ENCODE data around the gene AMPD1.

AMPD1 gene

GRCh38 chr1:114718661-114719423 is 23.5 kb upstream of the AMPD1 start:
- Histone ChIP-seq H3K9me3 (ENCODE audit: control insufficient read depth, low read length) (no peaks in the 10 kb centered on the region), H3K36me3 (ENCODE audit: control insufficient read depth, insufficient read depth, low read length) (peaks cover 6% of the 10 kb centered on the region), H3K4me1 (ENCODE audit: control insufficient read depth, insufficient read depth, low read length) (peaks cover 5% of the 10 kb centered on the region), H3K27me3 (ENCODE audit: control insufficient read depth, insufficient read depth, low read length) (no peaks in the 10 kb centered on the region), H3K9ac (ENCODE audit: low read length) (no peak overlapping the region), H3K4me3 (ENCODE audit: low read length) (no peak overlapping the region)

GRCh38 chr1:114716304-114717170 is 21.2 kb upstream of the AMPD1 start, which contains the start of gene NRAS:
NRAS (minus strand) TSS chr1:114716771; CDS start chr1:114716160, 611 bp downstream.
- H3K9me3 ChIP-seq (ENCODE audit: control insufficient read depth, low read length) = no peaks in the 10 kb centered on the region
- H3K36me3 ChIP-seq (ENCODE audit: control insufficient read depth, insufficient read depth, low read length) = no peaks in the 10 kb centered on the region
- no peaks in the 10 kb centered on the region for H3K27me3 ChIP-seq (ENCODE audit: control insufficient read depth, insufficient read depth, low read length)
- peak within 1 kb of the TSS; percentile 99 for H3K9ac ChIP-seq (ENCODE audit: low read length)
- H3K4me3 ChIP-seq (ENCODE audit: low read length) = peak within 1 kb of the TSS; percentile 95
- peaks cover 5% of the 10 kb centered on the region for H3K4me1 ChIP-seq (ENCODE audit: control insufficient read depth, insufficient read depth, low read length)

DNA sequence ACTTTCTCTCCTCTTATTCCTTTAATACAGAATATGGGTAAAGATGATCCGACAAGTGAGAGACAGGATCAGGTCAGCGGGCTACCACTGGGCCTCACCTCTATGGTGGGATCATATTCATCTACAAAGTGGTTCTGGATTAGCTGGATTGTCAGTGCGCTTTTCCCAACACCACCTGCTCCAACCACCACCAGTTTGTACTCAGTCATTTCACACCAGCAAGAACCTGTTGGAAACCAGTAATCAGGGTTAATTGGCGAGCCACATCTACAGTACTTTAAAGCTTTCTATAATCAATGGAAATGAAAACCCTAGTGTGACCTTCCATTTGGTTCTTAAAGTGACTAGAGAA is 20.6 kb upstream of the AMPD1 start:
- Histone ChIP-seq H3K9me3 (ENCODE audit: control insufficient read depth, low read length) (no peaks in the 10 kb centered on the region), H3K9ac (ENCODE audit: low read length) (peak overlapping the region; percentile 99), H3K4me1 (ENCODE audit: control insufficient read depth, insufficient read depth, low read length) (peaks cover 5% of the 10 kb centered on the region), H3K4me3 (ENCODE audit: low read length) (peak overlapping the region; percentile 95), H3K36me3 (ENCODE audit: control insufficient read depth, insufficient read depth, low read length) (no peaks in the 10 kb centered on the region), H3K27me3 (ENCODE audit: control insufficient read depth, insufficient read depth, low read length) (no peaks in the 10 kb centered on the region)

DNA sequence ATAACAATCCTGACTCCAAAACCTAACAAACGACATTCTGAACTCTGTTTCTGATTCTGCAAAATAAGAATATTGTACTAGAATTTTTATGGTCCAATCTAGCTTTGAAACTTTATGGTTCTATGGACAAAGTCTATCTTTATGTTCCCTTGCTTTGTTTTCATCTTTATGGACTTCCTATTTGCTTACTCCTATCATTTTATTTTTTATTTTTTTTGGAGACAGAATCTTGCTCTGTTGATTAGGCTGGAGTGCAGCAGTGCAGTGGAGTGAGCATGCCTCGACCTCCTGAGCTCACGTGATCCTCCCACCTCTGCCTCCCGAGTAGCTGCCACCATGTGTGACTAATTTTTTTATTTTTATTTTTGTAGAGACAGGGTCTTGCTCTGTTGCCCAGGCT is 17.6 kb upstream of the AMPD1 start:
- H3K36me3 ChIP-seq (ENCODE audit: control insufficient read depth, insufficient read depth, low read length) = no peaks in the 10 kb centered on the region
- H3K9ac ChIP-seq (ENCODE audit: low read length) = no peak overlapping the region
- no peak overlapping the region for H3K4me3 ChIP-seq (ENCODE audit: low read length)
- H3K27me3 ChIP-seq (ENCODE audit: control insufficient read depth, insufficient read depth, low read length) = no peaks in the 10 kb centered on the region
- peaks cover 5% of the 10 kb centered on the region for H3K4me1 ChIP-seq (ENCODE audit: control insufficient read depth, insufficient read depth, low read length)
- no peaks in the 10 kb centered on the region for H3K9me3 ChIP-seq (ENCODE audit: control insufficient read depth, low read length)

- no peaks in the 10 kb centered on the region for H3K36me3 ChIP-seq (ENCODE audit: control insufficient read depth, insufficient read depth, low read length)
- no peaks in the 10 kb centered on the region for H3K9me3 ChIP-seq (ENCODE audit: control insufficient read depth, low read length)
- H3K9ac ChIP-seq (ENCODE audit: low read length) = no peak overlapping the region
- no peaks in the 10 kb centered on the region for H3K27me3 ChIP-seq (ENCODE audit: control insufficient read depth, insufficient read depth, low read length)
- H3K4me3 ChIP-seq (ENCODE audit: low read length) = no peak overlapping the region
- peaks cover 1% of the 10 kb centered on the region for H3K4me1 ChIP-seq (ENCODE audit: control insufficient read depth, insufficient read depth, low read length)
Observed at GRCh38 chr1:114710360-114710759, 15.0 kb upstream of the AMPD1 start.

DNA sequence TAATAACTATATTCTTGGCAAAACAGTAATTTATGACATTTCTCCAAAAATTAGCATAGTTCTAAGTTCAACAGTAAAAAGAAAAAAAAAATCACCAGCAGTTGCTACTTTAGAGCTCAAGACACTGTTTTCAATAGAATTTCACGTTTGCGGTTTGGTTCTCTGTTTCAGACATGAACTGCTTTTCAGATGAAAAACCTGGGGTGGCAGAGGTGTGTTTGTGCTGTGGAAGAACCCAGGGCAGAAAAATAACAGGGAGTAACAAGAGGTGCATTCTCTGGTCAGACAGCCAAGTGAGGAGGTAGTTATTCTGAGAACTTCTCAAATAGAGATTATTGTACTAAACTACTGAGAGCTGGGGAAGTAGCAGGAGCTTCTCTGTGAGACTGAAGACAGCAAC is 12.3 kb upstream of the AMPD1 start:
- H3K36me3 ChIP-seq (ENCODE audit: control insufficient read depth, insufficient read depth, low read length) = no peaks in the 10 kb centered on the region

DNA sequence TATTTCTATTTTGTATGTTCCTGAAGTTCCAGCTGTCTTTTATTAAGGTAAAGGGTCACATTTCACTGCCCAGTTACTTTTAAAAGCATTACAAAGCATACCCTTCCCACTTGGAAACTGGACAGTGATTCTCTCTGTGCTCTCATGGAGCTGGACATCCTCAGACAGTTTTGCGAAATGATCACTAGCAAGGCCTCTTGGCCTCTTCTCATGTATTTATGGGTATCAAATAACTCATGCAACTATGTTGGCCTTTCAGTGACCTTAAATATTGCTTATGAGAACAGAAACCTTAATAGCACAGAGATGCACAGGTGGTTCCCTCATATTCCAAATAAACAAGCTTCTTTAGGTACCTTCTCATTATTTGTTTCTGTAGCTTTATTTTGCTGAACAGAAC is 7.9 kb upstream of the AMPD1 start:
- no peaks in the 10 kb centered on the region for H3K9me3 ChIP-seq (ENCODE audit: control insufficient read depth, low read length)
- no peak overlapping the region for H3K9ac ChIP-seq (ENCODE audit: low read length)
- H3K36me3 ChIP-seq (ENCODE audit: control insufficient read depth, insufficient read depth, low read length) = no peaks in the 10 kb centered on the region
- H3K4me3 ChIP-seq (ENCODE audit: low read length) = no peak overlapping the region
- H3K4me1 ChIP-seq (ENCODE audit: control insufficient read depth, insufficient read depth, low read length) = no peaks in the 10 kb centered on the region
- no peaks in the 10 kb centered on the region for H3K27me3 ChIP-seq (ENCODE audit: control insufficient read depth, insufficient read depth, low read length)

More for the DNA sequence above, 12.3 kb upstream of the AMPD1 start:
- Histone ChIP-seq H3K4me1 (ENCODE audit: control insufficient read depth, insufficient read depth, low read length) (no peaks in the 10 kb centered on the region), H3K4me3 (ENCODE audit: low read length) (no peak overlapping the region), H3K9ac (ENCODE audit: low read length) (no peak overlapping the region), H3K27me3 (ENCODE audit: control insufficient read depth, insufficient read depth, low read length) (no peaks in the 10 kb centered on the region), H3K9me3 (ENCODE audit: control insufficient read depth, low read length) (no peaks in the 10 kb centered on the region)

- Histone ChIP-seq H3K27me3 (ENCODE audit: control insufficient read depth, insufficient read depth, low read length) (no peaks in the 10 kb centered on the region), H3K4me1 (ENCODE audit: control insufficient read depth, insufficient read depth, low read length) (no peaks in the 10 kb centered on the region), H3K9ac (ENCODE audit: low read length) (no peak overlapping the region), H3K36me3 (ENCODE audit: control insufficient read depth, insufficient read depth, low read length) (no peaks in the 10 kb centered on the region), H3K9me3 (ENCODE audit: control insufficient read depth, low read length) (no peaks in the 10 kb centered on the region), H3K4me3 (ENCODE audit: low read length) (no peak overlapping the region)
Observed at GRCh38 chr1:114702737-114703136, 7.4 kb upstream of the AMPD1 start.

DNA sequence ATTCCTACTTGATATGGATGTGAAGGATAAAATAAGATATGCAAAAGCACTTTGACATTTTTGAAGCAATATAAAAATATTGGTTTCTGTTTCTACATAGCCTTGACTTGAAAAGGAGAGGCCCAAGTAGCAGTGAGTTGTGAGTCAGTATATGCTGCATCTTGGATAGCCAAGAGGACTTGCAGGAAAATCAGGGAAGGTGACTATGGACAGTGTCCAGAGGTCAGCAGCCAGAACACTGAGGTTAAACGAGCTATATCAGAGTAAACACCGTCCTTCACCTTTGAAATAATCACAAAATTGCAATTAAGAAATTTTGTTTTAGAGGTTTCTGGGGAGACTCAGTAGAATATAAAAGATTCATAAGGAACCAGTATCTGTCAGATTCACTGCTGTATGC is 6.6 kb upstream of the AMPD1 start:
- H3K9me3 ChIP-seq (ENCODE audit: control insufficient read depth, low read length) = no peaks in the 10 kb centered on the region
- H3K9ac ChIP-seq (ENCODE audit: low read length) = no peak overlapping the region
- H3K4me3 ChIP-seq (ENCODE audit: low read length) = no peak overlapping the region
- no peaks in the 10 kb centered on the region for H3K36me3 ChIP-seq (ENCODE audit: control insufficient read depth, insufficient read depth, low read length)
- no peaks in the 10 kb centered on the region for H3K4me1 ChIP-seq (ENCODE audit: control insufficient read depth, insufficient read depth, low read length)
- no peaks in the 10 kb centered on the region for H3K27me3 ChIP-seq (ENCODE audit: control insufficient read depth, insufficient read depth, low read length)

DNA sequence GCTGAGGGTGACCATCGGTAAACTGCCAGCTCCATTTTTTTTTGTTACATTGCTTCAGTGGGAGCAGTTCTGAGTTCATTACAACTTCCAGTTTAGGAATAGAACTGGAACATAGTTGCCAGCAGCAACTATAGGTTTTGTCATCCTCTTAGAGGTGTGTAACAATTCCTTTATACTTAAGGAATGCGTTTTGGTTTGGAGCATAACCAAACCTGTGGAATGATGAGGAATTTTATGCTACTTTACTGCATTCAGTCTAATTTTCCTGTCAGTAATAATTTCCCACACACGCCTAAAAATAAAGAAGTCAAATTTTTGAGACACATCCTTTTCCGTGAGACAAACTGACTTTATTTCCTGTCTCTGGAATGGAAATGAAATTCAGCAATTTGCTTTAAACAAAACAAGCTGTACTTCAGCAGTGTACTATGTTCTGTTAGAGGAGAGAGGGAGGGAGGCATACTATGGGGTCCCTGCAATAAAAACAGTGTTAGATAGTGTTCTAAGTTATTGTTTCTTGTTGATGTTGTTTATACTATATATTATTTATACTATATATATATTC is 4.8 kb upstream of the AMPD1 start:
- no peaks in the 10 kb centered on the region for H3K9me3 ChIP-seq (ENCODE audit: control insufficient read depth, low read length)
- no peaks in the 10 kb centered on the region for H3K36me3 ChIP-seq (ENCODE audit: control insufficient read depth, insufficient read depth, low read length)
- no peaks in the 10 kb centered on the region for H3K27me3 ChIP-seq (ENCODE audit: control insufficient read depth, insufficient read depth, low read length)
- no peak overlapping the region for H3K4me3 ChIP-seq (ENCODE audit: low read length)
- no peak overlapping the region for H3K9ac ChIP-seq (ENCODE audit: low read length)
- no peaks in the 10 kb centered on the region for H3K4me1 ChIP-seq (ENCODE audit: control insufficient read depth, insufficient read depth, low read length)

- no peaks in the 10 kb centered on the region for H3K4me1 ChIP-seq (ENCODE audit: control insufficient read depth, insufficient read depth, low read length)
- no peaks in the 10 kb centered on the region for H3K9me3 ChIP-seq (ENCODE audit: control insufficient read depth, low read length)
- H3K36me3 ChIP-seq (ENCODE audit: control insufficient read depth, insufficient read depth, low read length) = no peaks in the 10 kb centered on the region
- no peak overlapping the region for H3K4me3 ChIP-seq (ENCODE audit: low read length)
- no peaks in the 10 kb centered on the region for H3K27me3 ChIP-seq (ENCODE audit: control insufficient read depth, insufficient read depth, low read length)
- no peak overlapping the region for H3K9ac ChIP-seq (ENCODE audit: low read length)
Observed at GRCh38 chr1:114696810-114697209, 1.5 kb upstream of the AMPD1 start.

Measured in mucosa of stomach (tissue), 1 donor.